ENCODE data around the gene SRGAP3.

The SRGAP3 gene

DNA sequence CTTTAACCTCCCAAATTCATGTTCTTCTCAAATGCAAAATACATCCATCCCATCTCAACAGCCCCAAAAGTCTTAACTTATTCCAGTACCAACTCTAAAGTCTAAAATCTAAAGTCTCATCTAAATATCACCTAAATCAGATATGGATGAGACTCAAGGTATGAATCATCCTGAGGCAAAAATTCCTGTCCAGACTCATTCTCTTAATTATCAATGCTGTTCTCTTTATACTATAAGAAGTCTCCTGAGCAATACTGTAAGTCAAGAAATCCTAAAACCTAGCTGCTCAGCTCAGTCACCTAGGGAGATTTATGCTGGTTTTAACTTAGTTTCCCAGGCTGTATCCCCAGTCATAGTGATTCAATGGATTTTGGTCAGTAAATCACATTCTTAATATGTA lies 297.3 kb downstream of the SRGAP3 start:
- H3K27ac ChIP-seq = no peak overlapping the region
- TF ChIP-seq, protein P1, sequence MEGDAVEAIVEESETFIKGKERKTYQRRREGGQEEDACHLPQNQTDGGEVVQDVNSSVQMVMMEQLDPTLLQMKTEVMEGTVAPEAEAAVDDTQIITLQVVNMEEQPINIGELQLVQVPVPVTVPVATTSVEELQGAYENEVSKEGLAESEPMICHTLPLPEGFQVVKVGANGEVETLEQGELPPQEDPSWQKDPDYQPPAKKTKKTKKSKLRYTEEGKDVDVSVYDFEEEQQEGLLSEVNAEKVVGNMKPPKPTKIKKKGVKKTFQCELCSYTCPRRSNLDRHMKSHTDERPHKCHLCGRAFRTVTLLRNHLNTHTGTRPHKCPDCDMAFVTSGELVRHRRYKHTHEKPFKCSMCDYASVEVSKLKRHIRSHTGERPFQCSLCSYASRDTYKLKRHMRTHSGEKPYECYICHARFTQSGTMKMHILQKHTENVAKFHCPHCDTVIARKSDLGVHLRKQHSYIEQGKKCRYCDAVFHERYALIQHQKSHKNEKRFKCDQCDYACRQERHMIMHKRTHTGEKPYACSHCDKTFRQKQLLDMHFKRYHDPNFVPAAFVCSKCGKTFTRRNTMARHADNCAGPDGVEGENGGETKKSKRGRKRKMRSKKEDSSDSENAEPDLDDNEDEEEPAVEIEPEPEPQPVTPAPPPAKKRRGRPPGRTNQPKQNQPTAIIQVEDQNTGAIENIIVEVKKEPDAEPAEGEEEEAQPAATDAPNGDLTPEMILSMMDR (conservative IDR thresholded peaks at IDR 0.05) = no peak

DNA sequence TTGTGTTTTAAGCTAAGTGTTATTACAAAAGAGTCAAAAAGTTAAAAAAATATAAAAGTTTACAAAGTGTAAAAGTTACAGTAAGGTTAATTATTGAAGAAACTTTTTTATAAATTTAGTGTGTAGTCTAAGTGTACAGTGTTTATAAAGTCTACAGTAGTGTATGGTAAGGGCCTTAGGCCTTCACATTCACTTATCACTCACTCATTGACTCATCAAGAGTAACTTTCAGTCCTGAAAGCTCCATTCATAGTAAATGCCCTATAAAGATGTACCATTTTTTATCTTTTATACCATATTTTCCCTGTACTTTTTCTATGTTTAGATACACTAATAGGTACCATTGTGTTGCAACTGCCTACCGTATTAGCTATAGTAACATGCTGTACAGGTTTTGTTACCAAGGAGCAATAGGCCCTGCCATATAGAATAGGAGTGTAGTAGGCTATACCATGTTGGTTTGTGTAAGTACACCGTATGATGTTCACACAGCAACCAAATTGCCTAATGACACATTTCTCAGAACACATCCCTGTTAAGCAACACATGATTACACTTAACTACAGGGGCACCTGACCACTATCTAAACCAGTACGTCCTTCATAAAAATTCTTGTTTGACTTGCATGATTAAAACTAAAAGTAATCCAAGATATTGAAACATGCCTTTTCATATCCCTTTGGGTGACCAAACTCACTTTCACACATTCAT lies 303.4 kb downstream of the SRGAP3 start:
- TF ChIP-seq, protein P1 (conservative IDR thresholded peaks at IDR 0.05) = no peak
- no peak overlapping the region for H3K27ac ChIP-seq

DNA sequence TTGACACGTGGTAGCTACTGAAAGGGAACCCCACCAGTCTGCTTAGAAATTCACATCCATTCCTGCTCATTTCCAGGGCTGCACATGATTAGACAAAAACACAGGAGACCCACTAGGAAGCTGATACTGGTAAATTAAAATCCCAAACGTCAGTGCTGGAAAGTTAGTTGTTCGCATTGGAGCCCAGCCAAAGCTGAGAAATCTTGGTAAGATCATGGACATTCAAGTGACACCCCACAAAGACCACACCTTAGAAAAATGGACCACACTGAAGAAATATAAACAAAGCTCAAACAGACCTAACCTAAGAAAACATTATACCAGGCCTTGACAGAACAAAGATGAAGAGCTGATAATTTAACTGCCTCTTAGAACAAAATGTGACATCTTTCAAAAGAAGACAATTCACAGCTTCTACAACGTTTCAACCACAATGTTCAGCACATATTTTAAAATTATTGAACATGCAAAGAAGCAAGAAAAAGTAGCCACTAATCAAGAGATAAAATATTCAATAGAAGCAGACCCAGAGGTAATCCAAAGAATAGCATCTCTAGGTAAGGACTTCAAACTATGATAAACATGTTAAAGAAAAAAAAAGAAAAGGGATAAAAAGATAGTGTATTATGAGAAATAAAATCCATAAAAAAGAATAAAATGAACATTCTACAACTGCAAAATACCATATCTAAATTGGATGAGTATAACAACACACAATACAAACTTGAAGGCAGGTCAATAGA lies 306.5 kb downstream of the SRGAP3 start:
- no peak overlapping the region for H3K27ac ChIP-seq
- TF ChIP-seq, protein P1 (conservative IDR thresholded peaks at IDR 0.05) = no peak

DNA sequence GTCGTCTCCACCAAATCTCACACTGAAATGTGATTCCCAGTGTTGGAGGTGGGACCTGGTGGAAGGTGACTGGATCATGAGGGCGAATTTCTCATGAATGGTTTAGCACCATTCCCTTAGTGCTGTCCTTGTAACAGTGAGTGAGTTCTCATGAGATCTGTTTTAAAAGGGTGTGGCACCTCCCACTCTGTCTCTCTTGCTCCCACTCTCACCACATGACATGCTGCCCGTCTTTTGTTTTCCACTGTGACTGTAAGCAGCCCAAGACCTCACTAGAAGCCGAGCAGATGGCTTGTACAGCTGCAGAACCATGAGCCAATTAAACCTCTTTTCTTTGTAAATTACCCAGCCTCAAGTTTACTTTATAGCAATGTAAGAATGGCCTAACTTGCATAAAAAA lies 307.3 kb downstream of the SRGAP3 start:
- H3K27ac ChIP-seq = no peak overlapping the region
- TF ChIP-seq, protein P1 (conservative IDR thresholded peaks at IDR 0.05) = no peak

DNA sequence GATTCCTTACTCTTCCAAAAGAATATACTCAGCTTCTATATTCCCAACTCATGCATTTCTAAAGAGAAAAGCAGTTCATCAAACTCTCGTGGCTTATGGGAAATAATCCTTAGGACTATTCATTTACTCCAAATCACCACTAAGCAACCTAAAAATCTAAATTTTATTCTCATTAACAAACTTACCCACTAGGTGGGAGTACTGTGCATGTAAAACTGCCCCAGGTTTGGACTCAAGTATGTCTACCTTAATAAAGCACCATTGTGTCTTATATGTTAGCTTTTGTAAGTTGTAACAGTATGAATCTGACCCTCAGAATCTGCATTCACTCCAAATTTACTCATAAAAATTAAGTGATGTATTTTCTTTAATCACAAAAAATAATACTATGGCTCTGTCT lies 311.4 kb downstream of the SRGAP3 start:
- peak overlapping the region; percentile 60 for H3K27ac ChIP-seq
- TF ChIP-seq, protein P1 (conservative IDR thresholded peaks at IDR 0.05) = peak; percentile 71

DNA sequence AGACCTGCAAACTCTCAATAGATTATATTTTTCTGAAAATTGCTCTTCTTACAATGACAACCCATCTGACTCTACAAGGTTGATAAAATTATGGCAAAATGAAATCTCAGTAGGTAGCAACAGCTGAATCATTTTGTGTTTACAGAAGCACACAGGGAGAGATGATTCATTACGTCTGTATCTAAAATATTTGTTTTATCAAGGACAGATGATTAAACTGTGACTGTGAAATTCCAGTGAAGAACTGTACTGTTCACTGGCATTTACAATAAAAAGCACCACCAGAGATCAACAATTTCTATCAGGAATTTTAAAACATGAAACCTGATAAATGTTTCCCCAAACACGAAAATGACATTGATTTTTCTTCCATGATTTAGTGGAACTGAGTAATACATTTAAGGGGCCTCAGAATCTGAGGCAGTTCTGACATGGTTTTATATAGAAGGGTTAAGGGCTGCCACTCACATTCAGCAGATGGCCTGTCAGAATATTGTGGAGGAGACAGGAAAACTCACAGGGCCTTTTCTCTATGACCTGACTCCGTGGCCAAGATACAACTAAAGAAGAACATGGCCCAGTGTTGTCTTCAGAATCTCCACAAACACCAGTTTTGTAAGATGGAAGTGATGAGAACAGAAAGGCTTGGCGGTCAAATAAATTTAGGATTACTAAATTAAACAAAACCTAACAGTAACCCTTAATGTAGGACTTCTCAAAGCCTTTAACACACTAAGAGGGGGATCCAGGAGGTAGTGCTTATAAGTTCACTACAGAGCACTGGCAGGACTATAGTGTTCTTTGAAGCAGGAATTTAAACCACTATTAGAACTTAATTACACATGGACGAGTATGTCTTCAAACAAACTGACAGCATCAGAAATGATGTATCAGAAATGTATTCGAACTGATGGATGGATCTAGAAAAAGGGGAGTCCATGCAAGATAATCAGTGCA lies 312.1 kb downstream of the SRGAP3 start:
- TF ChIP-seq, protein P1 (conservative IDR thresholded peaks at IDR 0.05) = no peak
- peak overlapping the region; percentile 60 for H3K27ac ChIP-seq

DNA sequence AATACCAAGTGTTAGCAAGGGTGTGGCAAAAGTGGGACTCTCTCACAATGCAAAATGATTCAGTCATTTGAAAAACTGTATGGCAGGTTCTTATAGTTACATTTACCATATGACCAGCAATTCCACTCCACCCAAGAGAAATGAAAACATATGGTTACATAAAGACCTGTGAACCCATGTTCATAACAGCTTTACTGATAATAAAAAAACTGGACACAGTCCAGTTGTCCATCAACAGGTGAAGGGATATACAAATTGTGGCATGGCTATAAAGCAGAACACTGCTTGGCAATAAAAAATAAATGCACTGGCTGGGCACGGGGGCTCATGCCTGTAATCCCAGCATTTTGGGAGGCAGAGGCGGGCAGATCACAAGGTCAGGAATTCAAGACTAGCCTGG lies 316.9 kb downstream of the SRGAP3 start:
- H3K27ac ChIP-seq = no peak overlapping the region; the same call in 1 of the 2 replicates
- TF ChIP-seq, protein P1 (conservative IDR thresholded peaks at IDR 0.05) = no peak

Data from VCaP (cell line).